Uterus (tissue), 4 donors: Measurements from ENCODE around the gene BCORL1. TPM values are rescaled to one million over a fixed set of nuclear protein-coding genes. Genes with fewer than 3 reads are reported as not detected.

ENCODE experiments used
- DNase-seq, 2 donors: peaks; one replicate each; pipeline ENCODE4 v3.0.0-alpha.2; 2019 to 2020
- H3K27ac ChIP-seq, 2 donors: fragments of 200-600 bp; sonication (generic); 1 replicate in 1 of 2; 2 replicates in 1 of 2; pipeline ENCODE4 v1.5.1; 2016 to 2018
- H3K27me3 ChIP-seq, 2 donors: fragments of 200-600 bp; sonication (generic); one replicate each; pipeline ENCODE4 v1.5.1; 2018 to 2019; ENCODE audit warnings: control low read depth in 1 of 2
- H3K36me3 ChIP-seq, 2 donors: fragments of 200-600 bp; sonication (generic); one replicate each; pipeline ENCODE4 v1.5.1; 2019; ENCODE audit warnings: control low read depth in 1 of 2
- H3K4me1 ChIP-seq, 2 donors: fragments of 200-600 bp; sonication (generic); one replicate each; pipeline ENCODE4 v1.5.1; 2018 to 2019; ENCODE audit warnings: control low read depth in 1 of 2
- H3K4me3 ChIP-seq, 2 donors: fragments of 200-600 bp; sonication (generic); 1 replicate in 1 of 2; 2 replicates in 1 of 2; pipeline ENCODE4 v1.5.1; 2018 to 2019; ENCODE audit warnings: mild to moderate bottlenecking in 1 of 2
- H3K9me3 ChIP-seq, 2 donors: fragments of 200-600 bp; sonication (generic); one replicate each; pipeline ENCODE4 v1.5.1; 2019; ENCODE audit warnings: control low read depth in 1 of 2
- CTCF ChIP-seq, 4 experiments: fragments of 200-600 bp in 2 of 4; fragments of 450-650 bp in 2 of 4; sonication (generic) in 2 of 4; IDR thresholded peaks; one replicate each; pipeline ENCODE4 v1.5.1; 2016 to 2019; ENCODE audit warnings: antibody characterized with exemption in 4 of 4, mild to moderate bottlenecking in 2 of 4, moderate library complexity in 1 of 4
- POLR2A ChIP-seq, 2 donors: fragments of 450-650 bp; IDR thresholded peaks; one replicate each; pipeline ENCODE4 v1.6.1; 2016; ENCODE audit warnings: antibody characterized with exemption in 2 of 2, mild to moderate bottlenecking in 1 of 2, moderate library complexity in 1 of 2
- intact Hi-C: fragments of 100-400 bp; cut with DNase I; formaldehyde crosslinking; loops from one replicate; pipeline ENCODE4 v1.15.1; 2023; ENCODE audit warnings: low total_unique reads
- total RNA-seq, 4 donors: library from RNA; depleted of rRNA in 3 of 4; stranded (reverse); fragments of >200 nt in 3 of 4; gene quantifications; one replicate each; pipeline versions ENCODE4 v1.1.0 to v1.2.4, GENCODE V29; 2014 to 2023
- donor health status: DM: yes; HTN: yes; CAD: no.

Gene BCORL1
- total RNA-seq, 4 donors from 2014 or later: 0.26 to 50.8 (median 4.3) TPM

GRCh38 chrX:129997086-129997485 is 14.7 kb downstream of the BCORL1 start:
- DNase-seq: no peak
- Histone ChIP-seq H3K4me3 (no peak overlapping the region), H3K4me1 (no peaks in the 10 kb centered on the region), H3K36me3 (no peaks in the 10 kb centered on the region), H3K27me3 (no peaks in the 10 kb centered on the region), H3K9me3 (no peaks in the 10 kb centered on the region), H3K27ac (no peak overlapping the region)
- TF ChIP-seq POLR2A (IDR thresholded peaks at IDR 0.05): no peak
- no peak for TF ChIP-seq CTCF (IDR thresholded peaks at IDR 0.05)
- intact Hi-C loops: no loop called here

GRCh38 chrX:129998021-129998420 is 15.6 kb downstream of the BCORL1 start:
- no peak overlapping the region for H3K4me3 ChIP-seq
- H3K9me3 ChIP-seq: no peaks in the 10 kb centered on the region
- DNase-seq: no peak
- no peaks in the 10 kb centered on the region for H3K36me3 ChIP-seq
- H3K27ac ChIP-seq: no peak overlapping the region
- H3K4me1 ChIP-seq: no peaks in the 10 kb centered on the region
- TF ChIP-seq CTCF (IDR thresholded peaks at IDR 0.05) (no peak), POLR2A (IDR thresholded peaks at IDR 0.05) (no peak)
- intact Hi-C loops: no loop called here
- no peaks in the 10 kb centered on the region for H3K27me3 ChIP-seq

GRCh38 chrX:130001893-130002292 is 19.5 kb downstream of the BCORL1 start:
- H3K36me3 ChIP-seq: no peaks in the 10 kb centered on the region
- TF ChIP-seq CTCF (IDR thresholded peaks at IDR 0.05) (no peak), POLR2A (IDR thresholded peaks at IDR 0.05) (no peak)
- no peaks in the 10 kb centered on the region for H3K9me3 ChIP-seq
- no peak overlapping the region for H3K27ac ChIP-seq
- H3K27me3 ChIP-seq: no peaks in the 10 kb centered on the region
- no peak overlapping the region for H3K4me3 ChIP-seq
- no peak for DNase-seq
- intact Hi-C loops: no loop called here
- no peaks in the 10 kb centered on the region for H3K4me1 ChIP-seq

- Histone ChIP-seq H3K9me3 (no peaks in the 10 kb centered on the region), H3K36me3 (no peaks in the 10 kb centered on the region), H3K27me3 (no peaks in the 10 kb centered on the region), H3K4me1 (no peaks in the 10 kb centered on the region), H3K4me3 (no peak overlapping the region), H3K27ac (no peak overlapping the region)
- intact Hi-C loops: no loop called here
- DNase-seq: no peak
- TF ChIP-seq POLR2A (IDR thresholded peaks at IDR 0.05) (no peak), CTCF (IDR thresholded peaks at IDR 0.05) (no peak)
Measured at GRCh38 chrX:130002541-130002940, 20.1 kb downstream of the BCORL1 start.

GRCh38 chrX:130005089-130005807 is 22.8 kb downstream of the BCORL1 start:
- intact Hi-C loops: no loop called here
- Histone ChIP-seq H3K36me3 (no peaks in the 10 kb centered on the region), H3K4me1 (no peaks in the 10 kb centered on the region), H3K27me3 (no peaks in the 10 kb centered on the region), H3K4me3 (no peak overlapping the region), H3K27ac (no peak overlapping the region), H3K9me3 (no peaks in the 10 kb centered on the region)
- no peak for DNase-seq
- TF ChIP-seq CTCF (IDR thresholded peaks at IDR 0.05): no peak
- TF ChIP-seq POLR2A (IDR thresholded peaks at IDR 0.05): no peak
